B cell (primary cell): ENCODE results near the gene UCHL3. TPM values are rescaled to one million over a fixed set of nuclear protein-coding genes. Genes with fewer than 3 reads are reported as not detected.

Source experiments
- ATAC-seq: fragments of 200-7000 bp; cut with Tn5 transposase; one replicate; pipeline ENCODE4 v1.10.0; 2021; ENCODE audit warnings: low read depth, mild to moderate bottlenecking, moderate number of reproducible peaks, moderate library complexity
- CTCF ChIA-PET: fragments of 350-600 bp; sonication (Branson Sonifier 250); formaldehyde crosslinking; loops from one replicate; lab custom pipeline; 2021; ENCODE audit warnings: antibody characterized with exemption, inconsistent platforms; lab: Charles Lee
- POLR2A ChIA-PET: fragments of 350-600 bp; sonication (Branson Sonifier 250); formaldehyde crosslinking; loops from one replicate; lab custom pipeline; 2021; ENCODE audit warnings: antibody characterized with exemption; lab: Charles Lee
- DNase-seq: peaks from one replicate; pipeline ENCODE4 v3.0.0; 2013
- H2AFZ ChIP-seq: 2 replicates; pipeline ENCODE4 v1.6.1; 2012; ENCODE audit warnings: mild to moderate bottlenecking, low read depth, low read length; ENCODE audit not compliant: insufficient read depth, poor library complexity, severe bottlenecking
- H3K27ac ChIP-seq, 2 donors: 1 replicate in 1 of 2; 2 replicates in 1 of 2; pipeline ENCODE4 v1.5.1; 2012 to 2013; ENCODE audit warnings: low read length in 2 of 2, mild to moderate bottlenecking in 2 of 2, moderate library complexity in 1 of 2
- H3K27me3 ChIP-seq, 4 experiments: fragments of 200-600 bp in 1 of 4; sonication (generic) in 1 of 4; replicated peaks in 1 of 4; 1 replicate in 2 of 4; 2 replicates in 2 of 4; pipeline versions ENCODE4 v1.6.1 to v1.7.0; 2013 to 2016; ENCODE audit warnings: low read length in 3 of 4, mild to moderate bottlenecking in 2 of 4, mixed read lengths in 1 of 4, moderate library complexity in 1 of 4; ENCODE audit not compliant: insufficient read depth in 4 of 4, control insufficient read depth in 3 of 4; ENCODE audit errors: control extremely low read depth in 1 of 4
- H3K36me3 ChIP-seq, 2 experiments: replicated peaks in 1 of 2; 1 replicate in 1 of 2; 2 replicates in 1 of 2; pipeline versions ENCODE4 v1.6.1 to v1.7.1; 2013; ENCODE audit warnings: low read length in 1 of 2; ENCODE audit not compliant: insufficient read depth in 2 of 2, control insufficient read depth in 1 of 2; ENCODE audit errors: control extremely low read depth in 1 of 2, extremely low read depth in 1 of 2
- H3K4me1 ChIP-seq, 2 donors: fragments of 200-600 bp in 1 of 2; sonication (generic) in 1 of 2; 1 replicate in 1 of 2; 2 replicates in 1 of 2; pipeline versions ENCODE4 v1.5.1 to v1.6.1; 2013 to 2017; ENCODE audit warnings: low read length in 2 of 2; ENCODE audit not compliant: control insufficient read depth in 2 of 2, insufficient read depth in 2 of 2
- H3K4me2 ChIP-seq: replicated peaks from 2 replicates; pipeline ENCODE3; 2012; ENCODE audit warnings: mild to moderate bottlenecking, low read depth, low read length; ENCODE audit not compliant: poor library complexity, severe bottlenecking
- H3K4me3 ChIP-seq, 5 experiments: fragments of 200-600 bp in 1 of 5; sonication (generic) in 1 of 5; 1 replicate in 3 of 5; 2 replicates in 2 of 5; pipeline versions ENCODE4 v1.5.1 to v1.7.0; 2011 to 2016; ENCODE audit warnings: low read length in 4 of 5, mild to moderate bottlenecking in 4 of 5, low read depth in 2 of 5, control low read depth in 1 of 5, moderate library complexity in 1 of 5; ENCODE audit not compliant: insufficient read depth in 1 of 5; ENCODE audit errors: control extremely low read depth in 1 of 5, extremely low read depth in 1 of 5
- H3K79me2 ChIP-seq: fragments of 200-600 bp; sonication (generic); one replicate; pipeline ENCODE4 v1.6.0; 2016; ENCODE audit warnings: low read length; ENCODE audit not compliant: control insufficient read depth, insufficient read depth
- H3K9ac ChIP-seq: fragments of 200-600 bp; sonication (generic); 2 replicates; pipeline ENCODE4 v1.6.1; 2017; ENCODE audit warnings: mild to moderate bottlenecking, low read length, moderate library complexity
- H3K9me3 ChIP-seq, 3 donors: one replicate each; pipeline versions ENCODE4 v1.6.1 to v1.7.1; 2013; ENCODE audit warnings: low read length in 2 of 3; ENCODE audit not compliant: control insufficient read depth in 2 of 3, insufficient read depth in 1 of 3; ENCODE audit errors: control extremely low read depth in 1 of 3
- H4K20me1 ChIP-seq: 2 replicates; pipeline ENCODE4 v1.6.0; 2012; ENCODE audit warnings: mild to moderate bottlenecking, low read length; ENCODE audit not compliant: insufficient read depth, control insufficient read depth, poor library complexity, severe bottlenecking
- H3K27ac Mint-ChIP-seq: one replicate; pipeline ENCODE4 v1.8.0; 2021; ENCODE audit warnings: mixed read lengths
- H3K27me3 Mint-ChIP-seq: one replicate; pipeline ENCODE4 v1.8.0; 2021; ENCODE audit warnings: mixed read lengths
- H3K4me1 Mint-ChIP-seq: one replicate; pipeline ENCODE4 v1.8.0; 2021; ENCODE audit warnings: mixed read lengths
- H3K4me3 Mint-ChIP-seq: one replicate; pipeline ENCODE4 v1.8.0; 2021; ENCODE audit warnings: mixed read lengths
- H3K9me3 Mint-ChIP-seq: one replicate; pipeline ENCODE4 v1.8.0; 2022; ENCODE audit warnings: mixed read lengths; ENCODE audit not compliant: insufficient read depth
- CTCF ChIP-seq: fragments of 200-600 bp; IDR thresholded peaks from one replicate; pipeline ENCODE4 v1.8.0; 2022; ENCODE audit warnings: antibody characterized with exemption, mild to moderate bottlenecking
- EZH2 ChIP-seq: IDR thresholded peaks from 2 replicates; pipeline ENCODE4 v1.6.1; 2012; ENCODE audit warnings: borderline replicate concordance, low read depth, mild to moderate bottlenecking, moderate library complexity, low read length; ENCODE audit not compliant: insufficient read depth, poor library complexity, severe bottlenecking
- WGBS: methylation state at CpG from one replicate; pipeline ENCODE4 v1.1.5; 2013; ENCODE audit warnings: missing lambda C conversion rate; ENCODE audit not compliant: insufficient coverage; 5-methylcytosine and 5-hydroxymethylcytosine counted together
- intact Hi-C: fragments of 100-400 bp; cut with micrococcal nuclease; formaldehyde crosslinking; loops from one replicate; pipeline ENCODE4 v1.10.0; 2022
- polyA plus RNA-seq: library from polyadenylated mRNA; depleted of rRNA; stranded (reverse); fragments of >200 nt; gene quantifications from 2 replicates; pipeline ENCODE4 v1.2.3, GENCODE V29; 2012
- total RNA-seq, 2 donors: library from RNA; stranded (reverse); fragments of 120-200 nt in 1 of 2; gene quantifications; 1 replicate in 1 of 2; 2 replicates in 1 of 2; pipeline versions ENCODE4 v1.2.3 to v1.2.4, GENCODE V29; 2013 to 2022

The UCHL3 gene
- total and polyA plus RNA-seq, 2 donors (not counting 1 experiment from before 2014, with no cell fraction given): 13.3 to 13.5 TPM

- ChIA-PET CTCF (no interaction called here), POLR2A (no interaction called here)
- intact Hi-C loops: loop anchor here (5.0 kb wide), 2 partner anchors 88 to 153 kb away; partner anchors contain the start of genes TBC1D4 and UCHL3
- Mint-ChIP-seq H3K27ac (peak overlapping the region; percentile 71), H3K4me3 (peak overlapping the region; percentile 87), H3K4me1 (peaks cover 11% of the 10 kb centered on the region), H3K27me3 (peaks cover 9% of the 10 kb centered on the region), H3K9me3 (no peaks in the 10 kb centered on the region)
- Histone ChIP-seq H3K27ac (no peak overlapping the region), H2AFZ (peak overlapping the region; percentile 87), H3K4me2 (peak overlapping the region; percentile 98), H4K20me1 (no peaks in the 10 kb centered on the region), H3K9me3 (no peaks in the 10 kb centered on the region), H3K79me2 (no peaks in the 10 kb centered on the region), H3K4me3 (peak overlapping the region in 4 of 5 experiments; percentile 68 to 86 (median 82)), H3K27me3 (peaks cover 0 to 5% (median 0%) of the 10 kb centered on the region in 4 experiments), H3K36me3 (no peaks in the 10 kb centered on the region), H3K9ac (peak overlapping the region; percentile 76), H3K4me1 (peaks cover 5 to 14% of the 10 kb centered on the region in 2 donors)
- DNase-seq (no peak), ATAC-seq (no peak)
- TF ChIP-seq EZH2 (no peak), CTCF (no peak)
- WGBS: 31% methylated on average over 35 of the region's 49 CpGs
Measured at GRCh38 chr13:75635101-75635827, 85.7 kb downstream of the UCHL3 start.

GRCh38 chr13:75635828-75636435, 86.3 kb downstream of the UCHL3 start, which contains the start of gene LMO7:
LMO7 (plus strand) TSS chr13:75636330; CDS start chr13:75636658, 328 bp downstream.
- peak within 1 kb of the TSS; percentile 98 for H3K4me2 ChIP-seq
- intact Hi-C loops: loop anchor here (2.0 to 5.0 kb wide), 3 partner anchors 89 to 1251 kb away; partner anchors contain the start of genes KCTD12, TBC1D4 and UCHL3
- TF ChIP-seq EZH2 (no peak), CTCF (no peak)
- H3K9me3 ChIP-seq: no peaks in the 10 kb centered on the region
- H3K79me2 ChIP-seq: no peaks in the 10 kb centered on the region
- Mint-ChIP-seq H3K9me3 (no peaks in the 10 kb centered on the region), H3K27me3 (peaks cover 9% of the 10 kb centered on the region), H3K4me1 (peaks cover 11% of the 10 kb centered on the region), H3K4me3 (peak within 1 kb of the TSS; percentile 87), H3K27ac (peak within 1 kb of the TSS; percentile 71)
- H3K27me3 ChIP-seq: peaks cover 0 to 5% (median 0%) of the 10 kb centered on the region in 4 experiments
- peak within 1 kb of the TSS in 1 of 2 donors; percentile 39 for H3K27ac ChIP-seq
- CTCF ChIA-PET: no interaction called here
- POLR2A ChIA-PET: no interaction called here
- H4K20me1 ChIP-seq: no peaks in the 10 kb centered on the region
- peak within 1 kb of the TSS; percentile 87 for H2AFZ ChIP-seq
- ATAC-seq (peak; percentile 68), DNase-seq (no peak)
- peak within 1 kb of the TSS; percentile 48 to 86 (median 80) for H3K4me3 ChIP-seq
- H3K4me1 ChIP-seq: peaks cover 5 to 14% of the 10 kb centered on the region in 2 donors
- WGBS: under 1% methylated on average over 76 of the region's 76 CpGs
- peak within 1 kb of the TSS; percentile 76 for H3K9ac ChIP-seq
- no peaks in the 10 kb centered on the region for H3K36me3 ChIP-seq
